NCI-H146 (cell line): ENCODE data around the gene LOXHD1.
A peak's percentile ranks its signal among the peaks of the same experiment; 100 is the strongest.

Experiments used
- DNase-seq: peaks from one replicate; lab custom pipeline; 2025; lab: John Stamatoyannopoulos, UW

The LOXHD1 gene

DNA sequence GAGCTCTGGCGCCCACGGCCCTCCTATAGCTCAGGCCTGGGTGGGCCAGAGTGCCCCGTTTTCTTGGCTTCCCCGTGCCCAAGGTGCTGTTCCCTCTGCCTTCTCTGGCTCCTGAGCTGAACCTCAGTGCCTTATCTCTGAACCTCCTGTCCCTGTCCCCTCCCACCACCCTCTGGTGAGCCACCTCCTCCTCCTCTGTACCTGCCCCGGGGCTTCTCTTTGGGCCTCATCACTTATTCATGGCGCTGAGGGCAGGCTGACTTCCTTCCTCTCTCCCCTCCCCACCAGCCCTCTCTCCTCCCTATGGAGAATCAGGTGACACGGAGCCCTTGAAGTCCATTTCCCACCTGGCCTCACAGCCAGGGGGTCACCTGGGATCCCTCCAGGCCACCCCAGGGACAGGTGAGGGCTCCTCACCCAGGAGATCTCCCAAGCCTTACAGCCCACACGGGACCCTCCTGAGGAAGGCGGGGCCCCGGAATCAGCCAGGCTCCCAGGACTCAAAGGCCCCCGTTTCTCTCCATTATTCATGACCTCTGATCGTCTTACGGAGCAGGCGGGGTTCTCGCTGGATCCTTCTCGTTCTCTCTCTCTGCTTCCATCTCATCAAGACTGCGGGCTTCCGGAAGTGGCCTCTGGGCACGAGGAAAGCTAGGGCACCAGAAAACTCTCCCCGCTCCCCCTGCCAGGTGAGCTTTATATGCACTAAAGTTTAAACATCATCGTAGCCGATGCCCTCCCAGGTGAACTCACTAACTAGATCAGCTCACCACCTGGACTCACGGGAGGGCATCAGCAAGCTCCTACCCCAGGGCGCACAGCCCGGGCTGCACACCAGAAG, at the start of gene LOXHD1:
TSS of gene LOXHD1 (minus strand) at position 106 of the 841 bp plus-strand sequence. CDS start 187 bp downstream, outside the sequence.
- DNase-seq: no peak

DNA sequence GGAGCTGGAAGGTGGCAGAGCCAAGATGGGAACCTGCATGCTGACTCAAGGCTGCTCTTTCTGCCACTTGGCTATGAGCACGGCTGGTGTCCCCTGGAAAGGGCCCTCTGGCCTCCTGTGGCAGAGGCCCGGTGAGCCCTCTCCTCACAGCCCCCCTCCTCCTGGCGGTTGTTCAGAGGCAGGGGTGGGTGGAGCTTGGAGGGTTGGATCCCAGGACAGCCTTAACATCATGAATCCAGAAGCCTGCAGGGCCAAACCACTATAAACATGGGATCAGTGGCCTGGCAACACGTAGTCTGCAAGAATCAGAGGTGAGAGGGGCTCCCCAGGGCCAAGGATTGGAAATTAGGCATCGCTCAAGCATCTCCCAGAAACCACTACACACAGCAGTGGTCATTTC, 48.5 kb upstream of the LOXHD1 start:
- no peak for DNase-seq

DNA sequence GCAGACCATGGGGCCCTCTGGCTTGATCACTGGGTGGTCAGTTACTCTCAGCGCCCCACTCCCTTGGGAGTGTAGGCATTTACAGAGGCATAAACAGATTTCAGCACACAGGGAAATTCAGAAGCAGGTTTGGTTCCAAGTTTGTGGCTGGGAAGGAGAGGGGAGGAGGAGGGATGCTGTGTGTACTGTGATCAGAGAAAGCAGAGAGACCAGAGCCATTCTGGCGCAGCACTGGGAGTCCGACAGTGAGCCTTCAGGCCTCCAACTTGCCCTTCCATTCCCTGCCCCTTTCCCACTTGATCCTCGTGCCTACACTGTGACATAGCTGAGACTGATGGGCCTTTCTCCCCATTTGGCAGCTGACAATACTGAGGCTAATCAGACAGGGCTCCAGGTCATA, 47.8 kb upstream of the LOXHD1 start:
- DNase-seq: no peak

- no peak for DNase-seq
These were observed 47.2 kb upstream of the LOXHD1 start for GRCh38 chr18:46704189-46704588.

- DNase-seq: no peak
These were observed 45.5 kb upstream of the LOXHD1 start for GRCh38 chr18:46702471-46702870.

GRCh38 chr18:46700066-46700824, 43.2 kb upstream of the LOXHD1 start:
- no peak for DNase-seq

DNA sequence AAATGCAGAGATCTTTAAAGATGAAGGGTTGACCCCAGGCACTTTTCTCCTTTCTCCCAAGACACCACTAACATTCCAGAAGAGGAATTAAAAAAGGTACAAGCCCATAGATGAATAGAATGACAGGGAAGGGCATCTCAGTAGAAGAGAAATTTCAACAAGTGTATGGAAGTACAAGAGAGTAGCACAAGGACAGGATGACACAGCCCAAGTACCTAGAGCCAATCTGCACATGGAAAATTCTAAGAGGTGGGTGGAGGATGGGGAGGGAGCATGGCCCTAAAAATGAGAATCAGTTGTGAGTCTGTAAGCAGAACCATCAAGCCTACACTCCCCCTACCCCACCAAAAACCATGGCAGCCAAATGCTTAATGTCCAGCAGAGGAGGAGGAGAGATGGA, 39.7 kb upstream of the LOXHD1 start:
- DNase-seq: no peak

DNA sequence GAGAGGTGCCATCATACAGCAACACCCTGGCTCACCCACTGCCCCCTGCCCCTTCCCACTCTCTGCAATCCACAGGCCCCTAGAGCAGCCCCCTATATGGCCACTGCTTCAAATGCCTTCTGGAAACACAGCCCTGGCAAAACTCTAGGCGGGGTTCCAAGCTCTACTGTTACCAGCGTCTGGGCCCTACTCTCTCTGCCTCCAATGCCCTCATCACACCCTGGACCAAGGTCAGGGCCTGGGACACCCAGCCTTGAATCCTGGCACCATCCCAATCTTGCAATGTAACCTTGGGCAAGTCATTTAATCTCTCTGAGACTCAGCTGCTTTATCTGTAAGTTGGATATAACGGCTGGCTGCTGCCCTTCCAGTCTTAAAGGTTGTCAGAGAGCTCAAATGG, 39.2 kb upstream of the LOXHD1 start:
- DNase-seq: no peak

DNA sequence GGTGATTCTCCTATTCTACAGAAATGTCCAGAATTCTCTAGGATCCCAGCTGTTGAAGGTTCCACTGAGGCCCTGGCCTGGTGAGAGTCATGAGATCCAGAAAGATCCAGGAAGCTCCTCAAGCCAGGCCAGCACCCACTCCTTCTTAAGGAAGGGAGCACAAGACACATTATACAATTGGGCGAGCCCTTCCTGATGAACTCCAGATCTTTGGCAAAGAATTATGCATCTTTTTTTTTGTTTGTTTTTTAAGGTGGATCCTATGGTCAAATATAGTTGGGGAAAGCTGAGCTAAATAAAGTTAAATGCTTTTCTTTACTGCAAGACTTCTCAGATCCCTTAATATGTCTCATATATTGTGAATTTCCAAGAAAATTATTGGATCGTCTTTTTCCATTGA, 37.0 kb upstream of the LOXHD1 start:
- no peak for DNase-seq

DNA sequence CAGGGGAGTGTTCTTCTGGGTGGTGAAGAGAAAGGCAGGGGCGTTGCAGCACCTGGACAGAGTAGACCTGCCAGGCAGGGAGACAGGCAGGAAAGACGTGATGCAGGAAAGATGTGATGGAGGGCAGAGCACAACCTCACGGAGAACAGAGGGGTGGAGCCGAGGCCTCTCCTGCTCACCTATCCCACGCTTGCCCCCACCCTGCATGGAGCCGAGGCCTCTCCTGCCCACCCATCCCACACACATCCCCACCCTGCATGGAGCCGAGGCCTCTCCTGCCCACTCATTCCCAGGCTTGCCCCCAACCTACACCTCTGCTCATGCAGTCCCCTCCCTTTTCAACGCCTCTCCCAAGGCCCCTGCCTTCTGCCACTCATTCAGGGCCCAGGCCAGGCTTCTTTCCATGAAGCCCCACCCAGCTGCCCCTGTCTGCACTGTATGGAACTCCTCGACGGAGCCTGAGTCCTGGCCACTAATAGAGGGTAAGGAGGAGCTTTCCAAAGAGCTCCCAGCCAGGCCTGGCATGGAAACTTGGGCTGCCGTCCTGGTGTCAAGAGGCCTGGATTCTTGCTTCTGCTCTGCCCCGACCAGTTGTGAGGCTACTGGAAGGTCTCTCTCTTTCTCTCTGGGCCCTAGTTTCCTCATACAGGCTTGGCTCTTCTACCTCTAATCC, 32.0 kb upstream of the LOXHD1 start:
- DNase-seq: no peak

DNA sequence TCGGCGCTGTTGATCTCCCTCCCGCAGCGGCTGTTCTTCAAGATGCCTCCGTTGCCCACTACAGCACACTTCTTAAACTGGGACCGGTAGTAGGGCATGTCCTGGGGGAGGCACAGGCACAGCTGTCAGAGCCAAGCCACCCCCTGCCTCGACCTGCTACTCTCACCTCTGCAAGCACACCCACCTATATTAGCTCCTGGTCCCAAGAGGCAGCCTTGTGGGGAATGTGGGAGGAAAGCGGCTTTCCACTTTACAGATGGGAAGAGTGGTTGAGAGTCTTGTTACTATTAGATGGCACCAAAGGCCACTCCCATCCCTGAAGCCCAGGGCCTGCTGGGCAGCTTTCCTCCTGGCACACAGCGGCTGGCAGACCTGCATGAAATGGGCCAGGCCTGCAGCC, 29.2 kb upstream of the LOXHD1 start:
- no peak for DNase-seq

DNA sequence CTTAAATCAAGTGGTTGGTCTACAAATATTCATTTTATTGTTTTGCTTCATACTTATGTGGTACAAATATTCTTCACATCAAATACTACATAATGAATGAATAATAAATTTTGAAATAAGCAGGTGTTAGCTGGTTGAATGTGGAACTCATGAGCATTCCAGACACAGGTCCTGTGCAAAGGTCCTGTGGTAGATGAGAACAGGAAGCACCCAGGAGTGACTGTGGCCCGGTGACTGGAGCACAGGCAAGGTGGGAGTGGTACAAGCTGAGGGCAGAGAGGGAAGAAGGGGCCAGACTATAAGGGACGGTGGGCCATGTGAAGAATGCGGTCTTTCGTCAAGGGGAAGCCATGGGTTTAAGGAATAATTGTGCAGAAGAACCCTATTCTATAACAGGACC, 26.2 kb upstream of the LOXHD1 start:
- no peak for DNase-seq

GRCh38 chr18:46680784-46681695, 24.0 kb upstream of the LOXHD1 start:
- DNase-seq: no peak

DNA sequence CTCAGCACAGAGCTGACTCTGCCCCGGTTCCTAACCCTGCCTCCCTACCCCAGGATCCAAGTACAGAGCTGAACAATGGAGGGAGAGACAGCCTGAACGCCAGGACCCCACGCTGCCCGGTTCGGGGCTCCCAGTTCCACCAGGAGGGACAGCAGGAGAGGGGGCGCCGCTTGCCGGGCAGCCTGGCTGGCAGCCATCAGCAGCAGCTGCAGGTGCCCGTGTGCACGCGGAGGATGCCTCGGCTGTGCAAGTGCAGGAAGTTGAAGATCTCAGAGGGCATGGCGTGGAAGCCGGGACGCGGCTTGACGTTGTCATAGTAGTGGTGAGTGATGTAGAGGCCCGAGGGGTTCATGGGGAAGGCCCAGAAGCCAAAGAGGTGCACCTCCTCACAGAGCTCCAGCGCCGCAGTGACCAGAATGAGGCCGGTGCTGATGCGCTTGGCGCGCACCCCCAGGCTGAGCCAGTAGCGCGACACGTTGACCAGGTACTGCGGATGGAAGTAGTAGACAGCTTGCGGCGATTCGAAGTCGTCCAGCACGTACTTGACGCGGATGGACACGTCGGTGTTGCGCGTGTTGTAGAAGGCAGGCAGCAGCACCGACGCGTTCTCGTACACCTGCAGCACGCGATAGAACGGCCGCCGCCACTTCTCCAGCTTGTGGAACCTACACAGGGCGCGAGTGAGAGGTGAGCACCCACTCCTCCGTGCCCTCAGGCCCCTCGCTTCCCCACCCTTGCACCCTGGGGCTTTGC, 23.0 kb upstream of the LOXHD1 start:
- DNase-seq: no peak

GRCh38 chr18:46678785-46679399, 21.9 kb upstream of the LOXHD1 start:
- no peak for DNase-seq

DNA sequence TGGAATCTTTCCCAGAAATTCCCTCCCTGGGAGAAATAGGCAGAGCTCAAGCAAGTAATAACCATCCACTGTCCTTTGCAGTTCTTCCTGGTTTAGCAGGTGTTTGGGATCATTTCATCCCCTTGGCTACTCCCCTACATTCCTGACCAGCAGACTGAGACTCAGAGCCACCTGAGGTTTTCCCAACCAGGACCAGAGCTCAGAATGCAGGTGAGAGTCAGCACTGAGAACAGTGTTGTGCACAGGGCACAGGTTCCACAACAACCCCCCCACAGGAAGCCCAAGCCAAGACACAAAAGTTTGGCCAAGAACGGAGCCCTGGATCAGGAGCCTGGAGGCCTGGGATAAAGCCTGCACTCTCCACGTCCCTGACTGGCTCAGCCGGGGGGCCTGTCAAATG, 21.0 kb upstream of the LOXHD1 start:
- DNase-seq: no peak

- no peak for DNase-seq
These were observed 20.6 kb upstream of the LOXHD1 start for GRCh38 chr18:46677611-46678010.

- peak; percentile 88 for DNase-seq
These were observed 19.3 kb upstream of the LOXHD1 start for GRCh38 chr18:46676182-46676835.

- no peak for DNase-seq
These were observed 18.1 kb upstream of the LOXHD1 start for GRCh38 chr18:46675112-46675511.
